Uterus (tissue), 2 donors: ENCODE results near the gene NRGN.

Source experiments
- CTCF ChIP-seq, 4 experiments: fragments of 200-600 bp in 2 of 4; fragments of 450-650 bp in 2 of 4; sonication (generic) in 2 of 4; IDR thresholded peaks; one replicate each; pipeline ENCODE4 v1.5.1; 2016 to 2019; ENCODE audit warnings: antibody characterized with exemption in 4 of 4, mild to moderate bottlenecking in 2 of 4, moderate library complexity in 1 of 4
- POLR2A ChIP-seq, 2 donors: fragments of 450-650 bp; IDR thresholded peaks; one replicate each; pipeline ENCODE4 v1.6.1; 2016; ENCODE audit warnings: antibody characterized with exemption in 2 of 2, mild to moderate bottlenecking in 1 of 2, moderate library complexity in 1 of 2

GRCh38 chr11:124738713-124739478 lies 846 bp upstream of the NRGN start:
- TF ChIP-seq CTCF (IDR thresholded peaks at IDR 0.05) (no peak), POLR2A (IDR thresholded peaks at IDR 0.05) (no peak)
